ENCODE measurements around the gene PLSCR3. TPM values are rescaled to one million over a fixed set of nuclear protein-coding genes. Genes with fewer than 3 reads are reported as not detected.
A peak's percentile ranks its signal among the peaks of the same experiment; 100 is the strongest.

Gene PLSCR3
- total RNA-seq, 1 experiment from 2014 or later, result 21.9 TPM

- H3K27ac Mint-ChIP-seq (ENCODE audit: unreplicated experiment), result no peak overlapping the region
- H3K9me3 Mint-ChIP-seq (ENCODE audit: low read depth, unreplicated experiment), result no peaks in the 10 kb centered on the region
- no peak overlapping the region for H3K4me3 Mint-ChIP-seq (ENCODE audit: low read depth, unreplicated experiment)
- TF ChIP-seq CTCF (IDR thresholded peaks at IDR 0.05; ENCODE audit: unreplicated experiment), result peak; percentile 65
- H3K27me3 Mint-ChIP-seq (ENCODE audit: unreplicated experiment), result no peaks in the 10 kb centered on the region
- no TSS peak for BruUV-seq (replicated peaks)
- peaks cover 20% of the 10 kb centered on the region for H3K4me1 Mint-ChIP-seq (ENCODE audit: low read depth, unreplicated experiment)
- intact Hi-C loops (cut with micrococcal nuclease; ENCODE audit: unreplicated experiment), result loop anchor here (5.0 to 10.0 kb wide), 2 partner anchors 206 to 329 kb away; partner anchors contain the start of genes SENP3, TP53 and WRAP53
- DNase-seq, result peak; percentile 90
- CTCF ChIA-PET, result interaction anchor here (0.6 to 1.8 kb wide), 9 partner anchors 14 to 168 kb away, joined by 3 to 8 read pairs (median 4); partner anchors contain the start of genes PLSCR3, TMEM256 and ZBTB4
- H3K36me3 Mint-ChIP-seq (ENCODE audit: insufficient read depth, unreplicated experiment), result peaks cover 21% of the 10 kb centered on the region
Measured at GRCh38 chr17:7356072-7356549, 38.2 kb downstream of the PLSCR3 start.

GRCh38 chr17:7355573-7355972 is 38.8 kb downstream of the PLSCR3 start:
- no peak for TF ChIP-seq CTCF (IDR thresholded peaks at IDR 0.05; ENCODE audit: unreplicated experiment)
- Mint-ChIP-seq H3K36me3 (ENCODE audit: insufficient read depth, unreplicated experiment) (peaks cover 26% of the 10 kb centered on the region), H3K27ac (ENCODE audit: unreplicated experiment) (no peak overlapping the region), H3K4me1 (ENCODE audit: low read depth, unreplicated experiment) (peaks cover 20% of the 10 kb centered on the region), H3K4me3 (ENCODE audit: low read depth, unreplicated experiment) (no peak overlapping the region), H3K9me3 (ENCODE audit: low read depth, unreplicated experiment) (no peaks in the 10 kb centered on the region), H3K27me3 (ENCODE audit: unreplicated experiment) (no peaks in the 10 kb centered on the region)
- intact Hi-C loops (cut with micrococcal nuclease; ENCODE audit: unreplicated experiment), result loop anchor here (5.0 to 10.0 kb wide), 2 partner anchors 207 to 329 kb away; partner anchors contain the start of genes SENP3, TP53 and WRAP53
- no TSS peak for BruUV-seq (replicated peaks)
- DNase-seq, result no peak
- CTCF ChIA-PET, result interaction anchor here (0.6 to 1.8 kb wide), 8 partner anchors 15 to 169 kb away, joined by 3 to 8 read pairs (median 4); partner anchors contain the start of genes PLSCR3, TMEM256 and ZBTB4

- Mint-ChIP-seq H3K36me3 (ENCODE audit: insufficient read depth, unreplicated experiment) (peaks cover 31% of the 10 kb centered on the region), H3K9me3 (ENCODE audit: low read depth, unreplicated experiment) (no peaks in the 10 kb centered on the region), H3K27ac (ENCODE audit: unreplicated experiment) (peak within 1 kb of the TSS; percentile 20), H3K4me3 (ENCODE audit: low read depth, unreplicated experiment) (no peak within 1 kb of the TSS), H3K4me1 (ENCODE audit: low read depth, unreplicated experiment) (peaks cover 20% of the 10 kb centered on the region), H3K27me3 (ENCODE audit: unreplicated experiment) (no peaks in the 10 kb centered on the region)
- CTCF ChIA-PET, result interaction anchor here (0.6 to 1.8 kb wide), 2 partner anchors 15 to 133 kb away, joined by 3 to 5 read pairs; no protein-coding TSS in a partner anchor
- no peak for TF ChIP-seq CTCF (IDR thresholded peaks at IDR 0.05; ENCODE audit: unreplicated experiment)
- BruUV-seq (replicated peaks), result no TSS peak
- intact Hi-C loops (cut with micrococcal nuclease; ENCODE audit: unreplicated experiment), result loop anchor here (5.0 to 10.0 kb wide), 2 partner anchors 207 to 330 kb away; partner anchors contain the start of genes SENP3, TP53 and WRAP53
- no peak for DNase-seq
Measured at GRCh38 chr17:7355053-7355452, 39.3 kb downstream of the PLSCR3 start, which contains the start of gene TMEM95. TSS of gene TMEM95 (plus strand) at chr17:7355156. CDS start at chr17:7355205, 49 bp downstream.

GRCh38 chr17:7354262-7354843 is 40.0 kb downstream of the PLSCR3 start:
- peak overlapping the region; percentile 20 for H3K27ac Mint-ChIP-seq (ENCODE audit: unreplicated experiment)
- CTCF ChIA-PET, result no interaction called here
- no peak for TF ChIP-seq CTCF (IDR thresholded peaks at IDR 0.05; ENCODE audit: unreplicated experiment)
- DNase-seq, result no peak
- peaks cover 20% of the 10 kb centered on the region for H3K4me1 Mint-ChIP-seq (ENCODE audit: low read depth, unreplicated experiment)
- H3K4me3 Mint-ChIP-seq (ENCODE audit: low read depth, unreplicated experiment), result no peak overlapping the region
- BruUV-seq (replicated peaks), result no TSS peak
- H3K36me3 Mint-ChIP-seq (ENCODE audit: insufficient read depth, unreplicated experiment), result peaks cover 35% of the 10 kb centered on the region
- H3K9me3 Mint-ChIP-seq (ENCODE audit: low read depth, unreplicated experiment), result no peaks in the 10 kb centered on the region
- intact Hi-C loops (cut with micrococcal nuclease; ENCODE audit: unreplicated experiment), result loop anchor here (5.0 to 10.0 kb wide), 2 partner anchors 83 to 330 kb away; partner anchors contain the start of genes FGF11, TMEM102, TP53 and WRAP53
- no peaks in the 10 kb centered on the region for H3K27me3 Mint-ChIP-seq (ENCODE audit: unreplicated experiment)

Measured in Calu3 (cell line).